Activated CD4-positive, CD25-positive, alpha-beta regulatory T cell (primary cell): ENCODE data around the gene CD164L2.

Experiments
- DNase-seq, 4 experiments: peaks; one replicate each; lab custom pipeline; 2025; lab: John Stamatoyannopoulos, UW

The CD164L2 gene

DNA sequence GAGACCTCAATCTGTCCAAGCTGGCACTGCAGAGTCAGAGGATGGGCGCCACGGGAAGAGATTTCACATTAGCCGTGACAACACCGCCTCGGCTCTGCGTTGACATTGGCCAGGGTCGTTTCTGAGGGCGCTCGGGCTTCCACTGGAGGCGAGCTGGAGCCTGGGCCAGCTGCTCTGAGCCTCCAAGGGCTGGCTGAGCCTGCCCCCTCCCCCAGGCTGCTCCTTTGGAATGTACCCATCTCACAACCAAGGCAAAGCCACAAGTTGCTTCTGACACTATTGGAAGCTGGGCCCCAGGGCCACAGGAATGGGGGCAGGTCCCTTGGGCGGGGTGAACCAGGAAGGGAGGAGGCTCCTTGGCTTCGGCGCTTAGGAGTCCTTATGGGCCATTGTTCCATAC lies 21.9 kb upstream of the CD164L2 start:
- DNase-seq, result no peak

DNA sequence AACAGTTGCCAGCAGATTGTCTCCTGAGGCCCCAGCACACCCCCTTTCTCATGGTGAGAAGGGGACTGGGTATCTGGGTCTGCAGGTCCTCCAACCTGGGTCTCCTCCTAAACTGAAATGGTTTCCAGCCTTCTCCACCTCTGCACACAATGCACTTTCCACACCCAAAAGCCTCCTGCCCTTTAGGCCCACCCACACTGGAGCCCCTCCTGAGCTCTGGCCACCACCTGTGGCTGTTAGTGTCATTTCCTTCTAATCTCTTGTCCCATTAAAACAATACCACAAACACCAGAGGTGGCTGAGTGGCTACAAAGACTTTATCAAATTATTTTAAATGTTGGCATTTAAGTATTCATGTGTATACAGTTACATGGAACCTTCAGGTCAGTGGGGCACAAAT lies 20.8 kb upstream of the CD164L2 start:
- no peak for DNase-seq

- DNase-seq, result no peak
Observed at GRCh38 chr1:27403065-27403726, 20.1 kb upstream of the CD164L2 start.

DNA sequence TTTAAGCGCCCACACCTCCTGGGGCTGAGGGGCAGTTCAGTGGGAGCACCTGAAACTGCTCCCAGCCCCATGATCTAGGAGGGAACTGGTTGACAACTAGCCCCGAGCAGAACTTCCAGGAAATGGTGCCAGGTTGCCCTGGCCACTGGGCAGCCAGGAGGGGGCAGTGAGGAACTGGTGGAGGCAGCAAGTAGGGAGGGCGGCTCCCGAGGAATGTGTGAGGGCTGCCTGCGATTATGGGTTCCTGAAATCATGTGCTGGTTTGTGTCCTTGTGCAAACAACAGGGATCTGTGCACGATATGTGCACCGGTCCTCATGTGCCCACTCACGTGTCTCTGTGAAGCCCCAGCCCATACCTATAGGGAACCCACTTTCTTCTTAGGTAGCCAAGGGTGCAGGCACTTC lies 19.2 kb upstream of the CD164L2 start:
- DNase-seq, result no peak

GRCh38 chr1:27400963-27401341 lies 17.8 kb upstream of the CD164L2 start:
- DNase-seq, result no peak

DNA sequence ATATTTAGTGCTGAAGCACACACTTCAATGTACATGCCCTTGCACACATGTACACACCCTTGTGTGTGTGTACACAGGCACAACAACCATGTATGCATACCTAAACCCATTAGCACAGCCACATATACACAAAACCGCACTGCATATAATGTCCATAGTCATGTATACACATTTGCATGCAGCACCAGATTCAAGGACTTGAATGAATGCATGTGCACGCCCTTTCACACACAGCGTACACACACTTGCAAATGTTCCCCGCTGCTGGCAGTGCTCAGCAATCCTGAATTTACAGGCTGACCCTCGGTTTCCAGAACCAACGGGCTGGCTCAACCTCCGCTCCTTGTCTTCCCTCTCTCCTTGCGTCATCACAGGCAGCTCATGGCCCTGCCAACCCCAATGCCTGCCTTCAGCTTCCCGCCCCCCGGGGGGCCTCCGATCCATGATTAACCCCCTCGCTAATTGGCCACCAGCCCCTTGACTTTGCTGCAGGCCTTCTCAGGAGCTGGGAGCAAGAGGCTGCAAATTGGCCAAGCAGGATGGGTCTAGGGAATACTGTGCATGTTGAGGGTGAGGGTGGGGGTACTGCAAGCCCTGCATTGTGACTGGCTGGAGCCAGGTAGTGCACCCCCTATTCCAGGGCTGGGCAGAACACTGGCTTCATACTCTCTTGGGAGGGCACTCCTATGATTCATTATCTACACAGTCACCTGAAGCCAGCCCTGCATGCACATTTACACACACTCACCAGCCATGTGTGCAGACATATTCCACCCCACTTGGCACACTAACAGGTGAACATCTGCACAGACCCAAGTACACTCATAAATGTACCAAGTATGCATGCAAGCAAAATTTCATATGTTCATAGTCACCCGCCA lies 17.2 kb upstream of the CD164L2 start:
- DNase-seq, result no peak

DNA sequence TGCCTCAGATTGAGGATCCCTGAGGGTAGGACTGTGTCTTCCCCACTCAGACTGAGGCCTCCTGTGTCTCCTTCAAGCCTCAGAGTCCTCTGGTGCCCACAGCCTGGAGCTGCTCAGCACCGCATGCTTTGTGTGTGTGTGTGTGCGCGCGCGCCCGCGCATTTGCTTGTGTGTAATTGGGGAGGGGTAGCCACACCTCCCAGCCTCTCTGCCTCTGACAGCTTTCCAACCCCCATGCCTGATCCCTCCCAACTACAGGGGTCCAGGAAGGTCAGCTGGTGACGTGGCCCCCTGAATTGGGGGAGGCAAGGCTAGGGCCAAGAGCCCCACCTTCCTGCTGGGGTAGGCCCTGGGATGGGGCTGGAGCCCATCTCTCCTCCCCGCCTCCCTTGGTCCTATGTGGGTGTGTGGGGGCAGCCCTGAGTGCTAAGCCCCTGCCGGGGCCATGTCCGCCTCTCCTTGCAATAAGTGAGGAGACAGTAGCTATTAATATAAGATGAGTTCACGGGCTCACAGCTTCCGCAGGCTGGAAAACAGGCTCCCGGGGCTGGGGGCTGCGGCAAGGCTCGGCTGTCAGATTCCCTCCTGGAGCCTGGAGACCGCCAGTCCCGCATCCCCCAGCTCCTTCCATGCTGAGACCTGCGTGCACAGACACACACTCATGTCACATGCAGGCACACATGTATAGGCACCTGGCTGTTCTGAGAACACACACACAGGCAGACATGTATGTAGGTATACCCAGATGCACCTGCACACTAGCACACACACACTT lies 16.3 kb upstream of the CD164L2 start:
- no peak for DNase-seq

GRCh38 chr1:27398405-27399149 lies 15.4 kb upstream of the CD164L2 start:
- no peak for DNase-seq

DNA sequence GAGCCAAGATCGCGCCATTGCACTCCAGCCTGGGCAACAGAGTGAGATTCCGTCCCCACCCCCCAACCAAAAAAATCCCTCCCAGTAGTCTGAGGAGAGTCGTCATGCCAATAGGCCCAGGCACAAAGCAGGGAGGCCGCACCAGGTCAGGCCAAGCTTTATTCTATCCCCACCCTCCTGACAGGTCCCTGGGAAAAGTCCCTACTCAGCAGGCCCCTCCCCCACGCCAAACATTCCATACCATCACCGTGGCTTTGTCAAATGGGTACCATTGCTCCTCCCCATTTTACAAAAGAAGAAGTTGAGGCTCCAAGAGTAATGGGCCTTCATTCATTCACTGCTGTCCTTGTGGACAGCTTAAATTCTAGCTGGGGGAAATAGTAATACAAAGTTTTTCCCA lies 14.6 kb upstream of the CD164L2 start:
- DNase-seq, result no peak

DNA sequence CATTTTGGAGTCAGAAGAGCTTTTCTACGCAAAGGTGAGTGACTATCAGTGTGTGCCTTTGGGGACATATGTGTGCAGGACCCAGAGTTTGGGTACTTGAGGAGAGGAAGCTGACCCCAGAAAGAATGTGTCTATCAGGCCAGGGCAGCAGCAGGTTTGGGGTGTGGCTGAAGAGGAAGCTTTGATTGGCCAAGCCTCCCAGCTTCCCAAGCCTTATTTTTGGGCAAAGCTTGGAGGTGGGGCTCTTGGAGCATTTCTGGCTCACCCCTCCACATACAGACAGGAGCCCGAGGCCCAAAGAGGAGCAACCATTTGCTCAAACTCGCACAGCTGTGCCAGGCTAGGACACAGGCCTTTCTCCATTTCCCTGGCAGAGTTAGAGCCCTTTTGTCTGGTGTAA lies 14.0 kb upstream of the CD164L2 start:
- no peak for DNase-seq

- DNase-seq, result peak; percentile 41 to 64 (median 48)
Observed at GRCh38 chr1:27395441-27396195, 12.5 kb upstream of the CD164L2 start.

DNA sequence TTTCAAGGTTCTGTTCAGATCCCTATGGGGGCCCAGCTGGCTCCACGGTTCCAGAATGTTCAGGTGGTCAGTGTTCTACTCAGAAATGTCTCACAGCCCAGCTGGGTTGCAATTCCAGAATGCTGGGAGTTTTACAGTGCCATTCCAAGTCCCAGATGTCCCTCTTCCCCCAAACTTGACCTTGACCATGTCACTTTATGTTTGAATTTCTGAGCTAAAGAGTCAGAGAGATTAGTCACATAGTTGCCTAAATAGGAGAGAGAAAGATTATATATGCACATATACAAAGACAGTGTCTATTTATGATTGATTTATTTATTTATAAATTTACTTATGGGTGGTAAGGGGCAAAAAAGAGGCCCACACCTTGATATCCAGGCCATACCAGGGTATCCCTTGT lies 11.8 kb upstream of the CD164L2 start:
- DNase-seq, result no peak

- DNase-seq, result no peak
Observed at GRCh38 chr1:27394282-27394658, 11.1 kb upstream of the CD164L2 start.

DNA sequence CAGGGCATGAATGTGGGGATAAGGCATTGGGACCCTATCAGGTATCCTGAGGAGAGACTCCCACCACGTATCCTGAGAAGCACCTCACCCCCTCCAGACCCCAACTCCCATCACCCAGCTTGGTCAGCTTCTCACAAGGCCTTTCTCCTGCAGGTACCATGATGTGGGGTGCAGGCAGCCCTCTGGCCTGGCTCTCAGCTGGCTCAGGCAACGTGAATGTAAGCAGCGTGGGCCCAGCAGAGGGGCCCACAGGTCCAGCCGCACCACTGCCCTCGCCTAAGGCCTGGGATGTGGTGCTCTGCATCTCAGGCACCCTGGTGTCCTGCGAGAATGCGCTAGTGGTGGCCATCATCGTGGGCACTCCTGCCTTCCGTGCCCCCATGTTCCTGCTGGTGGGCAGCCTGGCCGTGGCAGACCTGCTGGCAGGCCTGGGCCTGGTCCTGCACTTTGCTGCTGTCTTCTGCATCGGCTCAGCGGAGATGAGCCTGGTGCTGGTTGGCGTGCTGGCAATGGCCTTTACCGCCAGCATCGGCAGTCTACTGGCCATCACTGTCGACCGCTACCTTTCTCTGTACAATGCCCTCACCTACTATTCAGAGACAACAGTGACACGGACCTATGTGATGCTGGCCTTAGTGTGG lies 10.6 kb upstream of the CD164L2 start:
- DNase-seq, result no peak

DNA sequence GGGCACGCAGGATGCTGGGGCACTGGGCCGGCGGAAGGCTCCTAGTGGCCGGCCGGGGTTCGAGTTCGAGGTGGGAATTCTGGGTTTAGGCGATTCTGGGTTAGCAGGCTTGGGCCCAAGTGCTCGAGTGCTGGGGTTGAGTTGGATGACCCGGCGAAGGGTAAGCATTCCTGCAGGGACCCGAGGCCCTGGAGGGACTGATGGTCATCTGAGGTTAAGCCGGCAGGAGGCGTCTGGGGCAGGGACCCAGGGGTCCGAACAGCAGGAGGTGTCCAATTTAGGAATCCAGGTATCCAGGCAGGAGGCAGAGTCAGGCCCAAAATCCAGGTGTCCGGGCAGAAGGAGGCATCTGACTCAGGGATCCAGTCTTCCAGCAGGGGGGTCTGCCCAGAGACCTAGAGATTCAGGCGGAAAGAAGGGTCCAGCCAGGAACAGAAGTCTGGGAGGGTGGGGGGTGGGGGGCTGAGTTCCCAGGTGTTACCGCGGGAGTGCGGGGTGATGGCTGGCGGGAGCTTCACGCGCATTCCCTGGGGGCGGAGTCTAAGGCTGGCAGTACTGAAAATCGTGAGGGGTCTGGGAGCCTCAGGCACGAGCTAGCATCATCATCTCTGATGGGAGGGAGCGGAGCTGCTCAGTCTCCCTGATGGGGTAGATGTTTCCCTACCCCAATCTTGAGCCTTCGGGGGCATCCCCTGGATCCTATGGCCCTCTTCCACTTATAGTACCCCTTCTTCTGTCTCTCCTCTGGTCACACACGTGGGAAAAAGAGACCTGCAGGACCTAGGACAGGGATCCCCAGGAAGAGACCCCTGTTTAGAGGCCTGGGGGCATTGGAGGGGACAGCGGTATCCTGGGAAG lies 9.9 kb upstream of the CD164L2 start:
- DNase-seq, result no peak

DNA sequence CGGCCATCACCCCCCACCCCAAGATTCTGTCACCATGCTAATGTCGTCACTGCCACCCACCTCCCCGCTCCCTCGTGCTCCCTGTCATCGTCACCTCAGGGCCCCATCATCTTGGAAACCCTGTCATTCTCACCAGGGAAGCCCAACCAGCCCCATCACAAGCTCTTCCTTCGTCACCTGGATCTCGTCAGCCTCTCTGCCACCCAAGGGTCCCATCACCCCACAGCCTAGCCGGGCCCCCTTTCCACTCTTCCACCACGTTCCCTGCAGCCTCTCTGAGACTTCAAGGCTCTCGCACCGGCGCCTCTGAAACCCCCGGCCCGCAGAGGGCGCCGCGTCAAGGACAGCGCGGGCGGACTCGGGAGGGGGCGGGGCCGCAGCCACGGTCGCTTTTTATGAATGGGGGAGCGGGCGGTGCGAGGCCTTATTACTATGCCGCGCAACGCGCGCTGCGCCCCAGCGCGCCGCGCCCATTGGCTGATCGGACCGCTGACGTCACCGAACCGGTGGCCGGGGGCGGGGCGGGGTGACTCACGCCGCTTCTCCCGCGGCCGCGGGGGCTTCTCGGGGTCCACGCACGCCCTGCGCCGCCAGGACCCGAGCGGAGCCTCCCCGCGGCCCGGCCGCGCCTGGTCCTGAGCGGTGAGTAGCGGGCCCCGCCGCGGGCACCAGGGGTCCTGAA lies 9.1 kb upstream of the CD164L2 start, which contains the start of gene GPR3:
Gene GPR3 (plus strand): TSS at position 527 of the 682 bp plus-strand sequence. CDS start 1,177 bp downstream, outside the sequence.
- DNase-seq, result peak; percentile 83 to 89 (median 88)

GRCh38 chr1:27391511-27392095 lies 8.5 kb upstream of the CD164L2 start:
- no peak for DNase-seq

DNA sequence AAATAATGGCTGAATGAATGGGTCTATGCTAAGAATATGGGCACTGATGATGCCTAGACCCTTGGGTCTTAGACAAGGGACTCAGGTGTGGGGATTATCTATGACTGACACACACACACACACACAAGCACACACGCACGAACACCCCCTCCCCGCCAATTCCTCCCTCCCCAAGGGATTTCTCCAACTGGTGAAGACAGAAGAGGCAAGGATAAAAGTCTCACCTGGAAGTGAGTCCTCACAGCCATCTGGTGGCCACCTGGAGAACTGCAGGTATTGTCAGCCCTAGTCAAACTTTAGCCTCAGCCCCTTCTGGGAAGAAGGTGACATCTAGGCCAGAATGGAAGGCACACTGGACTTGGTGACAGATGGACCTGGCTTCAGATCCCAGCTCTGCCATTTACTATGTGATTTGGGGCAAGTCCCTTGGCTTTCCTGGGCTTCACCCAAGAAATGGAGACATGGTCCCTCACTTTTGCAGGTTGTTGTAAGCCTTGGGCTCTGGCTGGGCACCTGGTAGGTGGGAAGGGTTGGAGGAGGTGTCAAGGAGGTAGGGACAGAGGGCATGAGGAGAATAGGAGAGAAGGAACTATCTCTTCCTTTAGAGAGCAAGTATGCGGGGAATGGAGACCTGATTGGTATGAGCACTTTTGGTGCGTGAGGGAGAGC lies 5.3 kb upstream of the CD164L2 start:
- DNase-seq, result peak; percentile 43 to 74 (median 48)
